B cell (primary cell): ENCODE data around the gene ITIH3. TPM values are rescaled to one million over a fixed set of nuclear protein-coding genes. Genes with fewer than 3 reads are reported as not detected.

Experiments
- ATAC-seq: fragments of 200-7000 bp; cut with Tn5 transposase; one replicate; pipeline ENCODE4 v1.10.0; 2021; ENCODE audit warnings: low read depth, mild to moderate bottlenecking, moderate number of reproducible peaks, moderate library complexity
- CTCF ChIA-PET: fragments of 350-600 bp; sonication (Branson Sonifier 250); formaldehyde crosslinking; loops from one replicate; lab custom pipeline; 2021; ENCODE audit warnings: antibody characterized with exemption, inconsistent platforms; lab: Charles Lee
- POLR2A ChIA-PET: fragments of 350-600 bp; sonication (Branson Sonifier 250); formaldehyde crosslinking; loops from one replicate; lab custom pipeline; 2021; ENCODE audit warnings: antibody characterized with exemption; lab: Charles Lee
- DNase-seq: peaks from one replicate; pipeline ENCODE4 v3.0.0; 2013
- H2AFZ ChIP-seq: 2 replicates; pipeline ENCODE4 v1.6.1; 2012; ENCODE audit warnings: mild to moderate bottlenecking, low read depth, low read length; ENCODE audit not compliant: insufficient read depth, poor library complexity, severe bottlenecking
- H3K27ac ChIP-seq, 2 donors: 1 replicate in 1 of 2; 2 replicates in 1 of 2; pipeline ENCODE4 v1.5.1; 2012 to 2013; ENCODE audit warnings: low read length in 2 of 2, mild to moderate bottlenecking in 2 of 2, moderate library complexity in 1 of 2
- H3K27me3 ChIP-seq, 4 experiments: fragments of 200-600 bp in 1 of 4; sonication (generic) in 1 of 4; replicated peaks in 1 of 4; 1 replicate in 2 of 4; 2 replicates in 2 of 4; pipeline versions ENCODE4 v1.6.1 to v1.7.0; 2013 to 2016; ENCODE audit warnings: low read length in 3 of 4, mild to moderate bottlenecking in 2 of 4, mixed read lengths in 1 of 4, moderate library complexity in 1 of 4; ENCODE audit not compliant: insufficient read depth in 4 of 4, control insufficient read depth in 3 of 4; ENCODE audit errors: control extremely low read depth in 1 of 4
- H3K36me3 ChIP-seq, 2 experiments: replicated peaks in 1 of 2; 1 replicate in 1 of 2; 2 replicates in 1 of 2; pipeline versions ENCODE4 v1.6.1 to v1.7.1; 2013; ENCODE audit warnings: low read length in 1 of 2; ENCODE audit not compliant: insufficient read depth in 2 of 2, control insufficient read depth in 1 of 2; ENCODE audit errors: control extremely low read depth in 1 of 2, extremely low read depth in 1 of 2
- H3K4me1 ChIP-seq, 2 donors: fragments of 200-600 bp in 1 of 2; sonication (generic) in 1 of 2; 1 replicate in 1 of 2; 2 replicates in 1 of 2; pipeline versions ENCODE4 v1.5.1 to v1.6.1; 2013 to 2017; ENCODE audit warnings: low read length in 2 of 2; ENCODE audit not compliant: control insufficient read depth in 2 of 2, insufficient read depth in 2 of 2
- H3K4me2 ChIP-seq: replicated peaks from 2 replicates; pipeline ENCODE3; 2012; ENCODE audit warnings: mild to moderate bottlenecking, low read depth, low read length; ENCODE audit not compliant: poor library complexity, severe bottlenecking
- H3K4me3 ChIP-seq, 5 experiments: fragments of 200-600 bp in 1 of 5; sonication (generic) in 1 of 5; 1 replicate in 3 of 5; 2 replicates in 2 of 5; pipeline versions ENCODE4 v1.5.1 to v1.7.0; 2011 to 2016; ENCODE audit warnings: low read length in 4 of 5, mild to moderate bottlenecking in 4 of 5, low read depth in 2 of 5, control low read depth in 1 of 5, moderate library complexity in 1 of 5; ENCODE audit not compliant: insufficient read depth in 1 of 5; ENCODE audit errors: control extremely low read depth in 1 of 5, extremely low read depth in 1 of 5
- H3K79me2 ChIP-seq: fragments of 200-600 bp; sonication (generic); one replicate; pipeline ENCODE4 v1.6.0; 2016; ENCODE audit warnings: low read length; ENCODE audit not compliant: control insufficient read depth, insufficient read depth
- H3K9ac ChIP-seq: fragments of 200-600 bp; sonication (generic); 2 replicates; pipeline ENCODE4 v1.6.1; 2017; ENCODE audit warnings: mild to moderate bottlenecking, low read length, moderate library complexity
- H3K9me3 ChIP-seq, 3 donors: one replicate each; pipeline versions ENCODE4 v1.6.1 to v1.7.1; 2013; ENCODE audit warnings: low read length in 2 of 3; ENCODE audit not compliant: control insufficient read depth in 2 of 3, insufficient read depth in 1 of 3; ENCODE audit errors: control extremely low read depth in 1 of 3
- H4K20me1 ChIP-seq: 2 replicates; pipeline ENCODE4 v1.6.0; 2012; ENCODE audit warnings: mild to moderate bottlenecking, low read length; ENCODE audit not compliant: insufficient read depth, control insufficient read depth, poor library complexity, severe bottlenecking
- H3K27ac Mint-ChIP-seq: one replicate; pipeline ENCODE4 v1.8.0; 2021; ENCODE audit warnings: mixed read lengths
- H3K27me3 Mint-ChIP-seq: one replicate; pipeline ENCODE4 v1.8.0; 2021; ENCODE audit warnings: mixed read lengths
- H3K4me1 Mint-ChIP-seq: one replicate; pipeline ENCODE4 v1.8.0; 2021; ENCODE audit warnings: mixed read lengths
- H3K4me3 Mint-ChIP-seq: one replicate; pipeline ENCODE4 v1.8.0; 2021; ENCODE audit warnings: mixed read lengths
- H3K9me3 Mint-ChIP-seq: one replicate; pipeline ENCODE4 v1.8.0; 2022; ENCODE audit warnings: mixed read lengths; ENCODE audit not compliant: insufficient read depth
- EZH2 ChIP-seq: IDR thresholded peaks from 2 replicates; pipeline ENCODE4 v1.6.1; 2012; ENCODE audit warnings: borderline replicate concordance, low read depth, mild to moderate bottlenecking, moderate library complexity, low read length; ENCODE audit not compliant: insufficient read depth, poor library complexity, severe bottlenecking
- WGBS: methylation state at CpG from one replicate; pipeline ENCODE4 v1.1.5; 2013; ENCODE audit warnings: missing lambda C conversion rate; ENCODE audit not compliant: insufficient coverage; 5-methylcytosine and 5-hydroxymethylcytosine counted together
- intact Hi-C: fragments of 100-400 bp; cut with micrococcal nuclease; formaldehyde crosslinking; loops from one replicate; pipeline ENCODE4 v1.10.0; 2022
- polyA plus RNA-seq: library from polyadenylated mRNA; depleted of rRNA; stranded (reverse); fragments of >200 nt; gene quantifications from 2 replicates; pipeline ENCODE4 v1.2.3, GENCODE V29; 2012
- total RNA-seq, 2 donors: library from RNA; stranded (reverse); fragments of 120-200 nt in 1 of 2; gene quantifications; 1 replicate in 1 of 2; 2 replicates in 1 of 2; pipeline versions ENCODE4 v1.2.3 to v1.2.4, GENCODE V29; 2013 to 2022
- TF ChIP-seq, protein P1 (sequence below): fragments of 200-600 bp; IDR thresholded peaks from one replicate; pipeline ENCODE4 v1.8.0; 2022; ENCODE audit warnings: antibody characterized with exemption, mild to moderate bottlenecking

ITIH3 gene
- total and polyA plus RNA-seq, 2 donors (not counting 1 experiment from before 2014, with no cell fraction given): not detected

DNA sequence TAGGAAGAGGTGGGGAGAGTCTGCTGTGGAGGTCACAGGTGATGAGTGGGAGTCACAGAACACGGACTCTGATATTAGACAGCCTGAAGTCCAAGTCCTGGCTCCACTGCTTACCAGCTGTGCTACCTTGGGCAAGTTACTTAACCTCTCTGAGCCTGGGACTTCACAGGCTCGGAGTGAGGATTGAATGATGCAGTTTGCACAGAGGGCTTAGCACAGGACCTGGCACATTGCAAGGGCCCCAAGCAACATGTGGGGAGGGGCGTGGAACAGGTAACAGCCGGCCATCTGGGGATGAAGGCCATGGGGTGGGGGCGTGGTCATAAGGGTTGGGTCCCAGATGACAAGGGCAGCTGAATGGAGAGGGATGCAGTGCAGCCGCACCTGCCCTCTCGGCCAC lies 4.3 kb upstream of the ITIH3 start:
- Histone ChIP-seq H3K27me3 (no peaks in the 10 kb centered on the region), H3K9me3 (no peaks in the 10 kb centered on the region), H3K4me2 (no peak overlapping the region), H3K27ac (no peak overlapping the region), H3K4me1 (no peaks in the 10 kb centered on the region), H3K4me3 (no peak overlapping the region), H3K9ac (no peak overlapping the region), H3K79me2 (no peaks in the 10 kb centered on the region), H2AFZ (no peak overlapping the region), H3K36me3 (no peaks in the 10 kb centered on the region), H4K20me1 (no peaks in the 10 kb centered on the region)
- DNase-seq: no peak
- H3K27ac Mint-ChIP-seq: no peak overlapping the region
- H3K27me3 Mint-ChIP-seq: no peaks in the 10 kb centered on the region
- TF ChIP-seq EZH2: no peak
- TF ChIP-seq, protein P1, sequence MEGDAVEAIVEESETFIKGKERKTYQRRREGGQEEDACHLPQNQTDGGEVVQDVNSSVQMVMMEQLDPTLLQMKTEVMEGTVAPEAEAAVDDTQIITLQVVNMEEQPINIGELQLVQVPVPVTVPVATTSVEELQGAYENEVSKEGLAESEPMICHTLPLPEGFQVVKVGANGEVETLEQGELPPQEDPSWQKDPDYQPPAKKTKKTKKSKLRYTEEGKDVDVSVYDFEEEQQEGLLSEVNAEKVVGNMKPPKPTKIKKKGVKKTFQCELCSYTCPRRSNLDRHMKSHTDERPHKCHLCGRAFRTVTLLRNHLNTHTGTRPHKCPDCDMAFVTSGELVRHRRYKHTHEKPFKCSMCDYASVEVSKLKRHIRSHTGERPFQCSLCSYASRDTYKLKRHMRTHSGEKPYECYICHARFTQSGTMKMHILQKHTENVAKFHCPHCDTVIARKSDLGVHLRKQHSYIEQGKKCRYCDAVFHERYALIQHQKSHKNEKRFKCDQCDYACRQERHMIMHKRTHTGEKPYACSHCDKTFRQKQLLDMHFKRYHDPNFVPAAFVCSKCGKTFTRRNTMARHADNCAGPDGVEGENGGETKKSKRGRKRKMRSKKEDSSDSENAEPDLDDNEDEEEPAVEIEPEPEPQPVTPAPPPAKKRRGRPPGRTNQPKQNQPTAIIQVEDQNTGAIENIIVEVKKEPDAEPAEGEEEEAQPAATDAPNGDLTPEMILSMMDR: no peak
- intact Hi-C loops: no loop called here
- ChIA-PET CTCF (no interaction called here), POLR2A (no interaction called here)
- no peaks in the 10 kb centered on the region for H3K4me1 Mint-ChIP-seq
- H3K4me3 Mint-ChIP-seq: no peak overlapping the region
- ATAC-seq: no peak
- H3K9me3 Mint-ChIP-seq: no peaks in the 10 kb centered on the region
- 90% methylated on average over 7 of the region's 7 CpGs for WGBS

DNA sequence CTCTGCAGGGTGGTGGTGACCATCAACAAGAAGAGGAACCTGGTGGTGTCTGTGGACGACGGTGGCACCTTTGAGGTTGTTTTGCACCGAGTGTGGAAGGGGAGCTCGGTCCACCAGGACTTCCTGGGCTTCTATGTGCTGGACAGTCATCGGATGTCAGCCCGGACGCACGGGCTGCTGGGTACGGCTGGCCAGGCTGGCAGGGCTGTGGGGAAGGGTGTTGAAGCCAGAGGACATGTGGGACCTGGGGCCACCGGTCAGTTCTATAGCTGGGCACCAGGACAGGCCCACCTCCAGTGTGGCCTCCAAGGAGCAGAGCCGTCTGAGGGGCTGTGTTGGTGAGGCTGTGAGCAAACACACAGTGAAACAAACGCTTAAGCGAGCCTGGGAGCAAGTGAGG lies 3.9 kb upstream of the ITIH3 start:
- Mint-ChIP-seq H3K9me3 (no peaks in the 10 kb centered on the region), H3K27me3 (no peaks in the 10 kb centered on the region), H3K4me3 (no peak overlapping the region), H3K4me1 (no peaks in the 10 kb centered on the region), H3K27ac (no peak overlapping the region)
- CTCF ChIA-PET: no interaction called here
- no peak overlapping the region for H3K9ac ChIP-seq
- no peaks in the 10 kb centered on the region for H3K27me3 ChIP-seq
- TF ChIP-seq EZH2: no peak
- TF ChIP-seq, protein P1: no peak
- H3K9me3 ChIP-seq: no peaks in the 10 kb centered on the region
- POLR2A ChIA-PET: no interaction called here
- no peaks in the 10 kb centered on the region for H3K4me1 ChIP-seq
- WGBS: 93% methylated on average over 13 of the region's 13 CpGs
- no peaks in the 10 kb centered on the region for H3K79me2 ChIP-seq
- no peaks in the 10 kb centered on the region for H3K36me3 ChIP-seq
- no peak overlapping the region for H3K4me3 ChIP-seq
- ATAC-seq (no peak), DNase-seq (no peak)
- no peak overlapping the region for H3K27ac ChIP-seq
- H3K4me2 ChIP-seq: no peak overlapping the region
- H4K20me1 ChIP-seq: no peaks in the 10 kb centered on the region
- intact Hi-C loops: no loop called here
- H2AFZ ChIP-seq: no peak overlapping the region
